Thyroid gland (tissue), 4 donors: ENCODE results near the gene ARL15.

Experiments used
- CTCF ChIP-seq, 6 experiments: fragments of 200-600 bp in 3 of 6; fragments of 450-650 bp in 3 of 6; sonication (generic) in 3 of 6; IDR thresholded peaks; one replicate each; pipeline ENCODE4 v1.5.1; 2016 to 2019; ENCODE audit warnings: antibody characterized with exemption in 6 of 6, mild to moderate bottlenecking in 2 of 6, inconsistent platforms in 1 of 6, moderate library complexity in 1 of 6
- POLR2A ChIP-seq, 2 donors: fragments of 450-650 bp; IDR thresholded peaks; one replicate each; pipeline ENCODE4 v1.6.1; 2017; ENCODE audit warnings: antibody characterized with exemption in 2 of 2, mild to moderate bottlenecking in 2 of 2, moderate library complexity in 1 of 2

GRCh38 chr5:54295651-54296276, 14.6 kb downstream of the ARL15 start:
- TF ChIP-seq CTCF (IDR thresholded peaks at IDR 0.05) (no peak), POLR2A (IDR thresholded peaks at IDR 0.05) (no peak)
